Measurements from ENCODE around the gene TMEM176A.

Gene TMEM176A

DNA sequence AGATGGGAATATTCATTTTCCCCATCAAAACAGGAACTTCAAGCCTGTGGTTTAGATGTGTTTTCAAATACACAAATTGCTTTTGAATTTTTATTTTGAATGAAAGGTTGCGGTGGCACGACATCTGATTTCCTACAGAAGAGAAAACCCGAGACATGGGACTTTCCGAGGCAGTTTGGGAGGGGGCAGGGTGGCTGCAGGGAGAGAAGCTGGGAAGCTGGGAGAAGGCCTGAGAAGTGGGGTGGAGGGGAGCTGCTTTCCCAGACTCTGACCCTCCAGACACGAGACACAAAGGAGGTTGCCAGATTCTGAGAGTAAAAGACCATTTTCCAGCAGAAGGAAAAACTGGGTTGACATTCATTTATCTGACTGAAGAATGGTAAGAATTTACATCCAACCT, 19.6 kb downstream of the TMEM176A start:
- DNase-seq: no peak

DNA sequence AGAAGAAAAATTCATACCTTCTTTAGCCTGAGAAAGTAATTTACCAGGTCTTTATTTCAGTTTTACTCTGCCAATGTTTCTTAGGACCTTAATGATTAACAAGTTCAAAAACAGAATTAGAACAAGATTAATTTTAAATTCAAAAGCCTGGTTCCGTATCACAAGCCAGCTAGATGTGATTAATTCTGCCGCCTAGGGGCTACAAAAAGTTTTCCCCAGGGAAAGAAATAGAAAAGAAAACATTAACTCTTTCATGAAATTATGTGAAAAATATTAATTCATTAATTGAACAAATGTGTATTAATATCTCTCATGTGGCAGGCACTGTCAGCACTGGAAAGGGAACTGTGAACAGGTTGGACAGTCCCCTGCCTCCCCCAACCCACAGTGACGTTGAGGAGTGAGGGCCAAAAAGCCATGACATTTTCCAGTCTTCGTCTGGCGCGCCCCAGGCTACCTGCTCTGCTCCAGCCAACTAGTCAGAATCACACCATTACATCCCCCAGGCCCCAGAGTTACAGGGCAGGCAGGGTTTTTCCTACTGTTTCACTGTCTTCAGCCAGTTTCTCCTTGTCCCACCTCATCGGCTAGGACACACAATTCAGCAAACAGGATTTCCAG, 20.1 kb downstream of the TMEM176A start:
- DNase-seq: no peak

DNA sequence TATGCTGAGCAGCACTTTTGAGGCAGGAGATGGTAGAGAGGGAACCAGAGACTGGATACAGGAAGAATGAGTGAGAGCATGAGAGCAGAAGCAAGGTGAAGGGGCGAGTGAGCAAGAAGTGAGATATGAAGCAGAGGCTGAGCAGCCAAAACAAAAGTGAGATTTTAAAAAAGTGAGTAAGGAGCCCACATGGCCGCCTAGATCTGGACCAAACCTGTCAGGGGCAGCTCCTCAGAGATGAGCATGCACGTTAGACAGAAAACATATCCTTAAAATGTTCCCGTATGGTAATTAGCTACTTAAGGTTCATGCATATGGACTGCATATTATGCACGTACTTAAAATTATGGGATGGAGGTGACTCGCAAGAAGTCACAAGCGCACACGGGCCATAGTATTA, 22.5 kb downstream of the TMEM176A start:
- no peak for DNase-seq

DNA sequence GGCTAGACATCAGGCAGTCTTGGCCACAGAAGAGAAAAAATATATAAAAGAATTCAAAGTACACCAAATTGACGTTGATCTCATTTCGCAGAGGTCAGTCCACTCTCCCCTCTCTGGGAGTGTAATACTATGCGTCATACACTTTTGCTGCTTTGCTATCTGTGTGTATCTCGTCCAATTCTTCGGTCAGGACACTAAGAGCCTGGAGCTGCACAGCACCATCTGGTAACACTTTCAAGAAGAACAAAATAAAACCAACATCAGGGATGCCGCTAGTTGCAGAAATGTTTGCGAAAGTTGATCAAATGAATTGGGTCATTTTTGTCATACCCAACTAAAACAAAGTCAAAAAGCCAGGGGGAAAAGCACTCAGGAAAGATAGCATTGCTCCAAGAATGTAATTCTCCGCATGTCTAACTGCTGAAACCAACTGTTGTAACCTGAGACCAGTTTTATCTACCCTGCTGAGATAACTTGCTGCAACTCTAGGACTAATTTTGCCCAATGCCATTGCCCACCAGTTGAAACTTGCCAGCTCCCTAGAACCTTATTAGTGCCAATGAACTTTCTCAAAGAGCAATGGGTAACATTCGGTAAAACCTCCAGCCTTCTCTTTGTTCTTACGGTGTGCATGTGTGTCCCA, 23.0 kb downstream of the TMEM176A start:
- no peak for DNase-seq

DNA sequence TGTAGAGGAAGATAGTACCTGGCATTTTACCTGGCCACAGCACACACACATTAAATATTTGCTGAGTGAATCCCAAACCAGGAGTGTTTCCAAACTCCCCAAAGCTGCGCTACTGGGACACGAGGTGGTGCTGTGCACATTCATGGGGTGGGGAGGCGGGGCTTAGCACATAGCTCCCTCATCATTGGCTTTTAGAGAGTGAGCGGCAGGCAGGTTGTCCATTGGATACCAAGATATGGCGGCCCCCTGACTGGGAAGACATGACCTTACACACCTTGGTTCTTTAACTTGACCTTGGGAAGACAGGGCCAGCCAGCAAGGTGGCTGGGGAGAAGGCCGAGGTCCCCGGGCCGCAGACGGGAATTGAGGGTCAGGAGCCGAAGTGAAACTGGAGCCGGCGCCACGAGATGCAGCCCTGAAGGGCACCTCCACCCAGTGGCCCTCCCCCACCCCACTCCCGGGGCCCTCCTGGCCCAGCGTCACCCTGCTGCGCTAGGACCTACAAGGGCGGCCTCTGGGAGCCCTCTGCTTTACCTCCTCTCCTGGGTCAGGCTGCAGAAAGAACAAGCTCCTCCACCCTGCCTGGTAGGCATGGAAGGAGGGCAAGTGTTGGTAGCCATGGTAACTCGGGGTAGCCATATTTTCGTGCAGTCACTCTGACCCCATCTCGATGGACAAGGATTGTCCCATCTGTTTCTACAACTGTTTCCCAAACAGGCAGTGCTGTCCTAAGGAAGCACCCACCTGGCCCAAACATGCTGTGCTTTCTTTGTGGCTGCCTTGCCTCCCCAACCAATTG, 24.0 kb downstream of the TMEM176A start:
- no peak for DNase-seq

DNA sequence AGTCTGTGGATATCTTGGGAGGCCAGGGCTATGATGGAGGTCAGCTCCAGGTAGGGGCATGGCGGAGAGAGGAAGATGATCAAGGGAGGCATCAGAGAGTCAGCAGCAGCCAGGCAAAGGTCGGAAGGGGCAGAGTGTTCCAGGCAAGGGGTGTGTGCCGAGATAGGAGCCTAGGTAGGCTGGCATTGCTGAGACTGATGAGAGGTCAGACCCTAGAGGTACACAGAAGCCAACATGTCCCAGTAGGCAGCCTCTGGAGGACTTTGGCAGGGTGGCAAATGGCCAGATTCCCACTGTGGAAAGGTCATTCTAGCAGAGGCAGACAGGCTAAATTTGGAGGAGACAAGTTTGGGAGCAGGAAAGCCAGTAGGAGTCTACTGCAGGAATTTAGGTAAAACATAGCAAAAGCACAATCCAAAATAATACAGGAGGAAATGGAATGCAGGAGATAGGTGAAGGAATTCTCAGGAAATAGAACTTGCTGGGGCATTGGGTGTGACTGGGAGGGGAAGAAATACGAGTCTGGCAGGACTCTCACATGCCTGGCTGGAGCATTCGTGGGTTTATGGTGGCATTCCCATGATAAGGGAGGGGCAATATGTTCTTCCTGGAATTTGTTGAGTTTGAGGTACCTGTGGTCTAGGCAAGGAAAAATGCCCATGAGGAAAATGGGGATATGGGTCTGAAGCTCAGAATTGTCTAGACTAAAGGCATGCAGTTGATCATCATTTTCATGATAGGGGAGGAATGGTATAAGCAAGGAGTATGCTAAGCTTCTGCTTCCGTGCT, 25.7 kb downstream of the TMEM176A start:
- no peak for DNase-seq

DNA sequence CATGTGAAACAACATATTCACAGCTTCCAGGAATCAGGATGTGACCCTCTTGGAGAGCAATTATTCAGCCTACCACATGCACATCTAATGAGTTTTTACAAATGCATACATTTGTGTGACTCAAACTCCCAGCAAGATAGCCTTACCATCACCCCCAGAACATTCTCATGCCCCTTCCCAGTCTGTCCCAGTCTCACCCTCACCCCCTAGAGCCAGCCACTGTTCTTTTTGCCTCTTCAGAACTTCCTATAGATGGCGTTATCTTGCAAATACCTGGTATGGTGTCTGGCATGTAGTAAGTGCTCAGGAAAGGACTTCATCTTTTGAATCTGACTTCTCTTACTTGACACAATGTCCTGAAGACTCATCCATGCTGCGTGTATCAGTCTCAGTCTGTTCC, 27.8 kb downstream of the TMEM176A start:
- no peak for DNase-seq

DNA sequence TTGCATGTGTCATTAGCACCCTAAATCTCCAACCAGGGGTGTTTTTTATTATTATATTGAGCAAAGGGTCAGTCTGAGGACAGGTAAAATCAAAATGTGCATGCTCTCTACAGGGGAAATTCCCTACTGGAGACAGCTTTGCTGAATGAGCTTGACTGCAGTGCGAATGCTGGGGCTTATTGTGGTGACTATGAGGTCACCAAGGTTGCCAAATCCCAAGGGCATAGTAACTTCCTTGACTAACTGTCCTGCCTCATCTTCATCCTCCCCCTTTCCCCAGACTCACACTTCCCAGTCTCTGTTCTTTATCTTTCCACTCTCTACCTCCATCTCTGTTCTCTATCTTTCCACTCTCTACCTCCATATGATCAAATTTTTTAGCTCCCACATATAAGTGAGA, 28.9 kb downstream of the TMEM176A start:
- DNase-seq: no peak

DNA sequence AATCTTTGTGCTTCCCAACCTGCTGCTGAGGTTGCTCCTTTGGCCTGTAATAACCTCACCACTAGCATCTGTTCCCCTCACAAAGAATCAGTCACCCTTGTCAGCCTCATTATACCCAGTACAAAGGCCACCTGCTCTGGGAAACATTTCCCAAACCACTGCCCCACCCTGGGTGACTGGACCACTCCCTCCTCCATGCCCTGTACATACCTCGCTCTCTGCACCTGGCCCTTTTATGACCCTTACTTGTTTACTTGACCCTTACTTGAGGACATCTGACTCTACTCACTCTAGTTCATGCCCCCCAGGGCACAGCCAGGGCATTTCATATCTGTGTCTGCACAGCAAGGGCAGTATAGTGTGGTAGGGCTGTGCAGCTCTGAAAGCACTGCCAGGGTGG, 30.4 kb downstream of the TMEM176A start:
- DNase-seq: no peak

DNA sequence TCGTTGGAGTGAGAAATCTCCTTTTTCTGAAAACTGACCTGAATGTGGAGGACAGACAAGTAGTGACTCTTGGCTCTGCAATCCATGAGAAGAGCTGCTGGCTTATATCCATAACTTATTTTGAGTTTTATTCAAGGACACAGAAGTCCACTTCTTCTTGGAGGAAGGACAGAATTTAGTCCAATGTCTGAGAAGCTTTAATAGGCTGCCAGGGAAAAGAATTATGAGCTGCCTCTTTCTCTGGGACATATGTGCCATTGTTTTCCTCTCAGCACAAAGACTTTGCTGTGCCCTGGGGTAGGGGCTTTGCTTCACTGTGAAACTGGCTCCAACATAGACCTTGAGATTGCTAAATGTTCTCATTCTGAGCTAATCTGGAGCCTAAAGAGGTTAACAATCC, 31.3 kb downstream of the TMEM176A start:
- no peak for DNase-seq

DNA sequence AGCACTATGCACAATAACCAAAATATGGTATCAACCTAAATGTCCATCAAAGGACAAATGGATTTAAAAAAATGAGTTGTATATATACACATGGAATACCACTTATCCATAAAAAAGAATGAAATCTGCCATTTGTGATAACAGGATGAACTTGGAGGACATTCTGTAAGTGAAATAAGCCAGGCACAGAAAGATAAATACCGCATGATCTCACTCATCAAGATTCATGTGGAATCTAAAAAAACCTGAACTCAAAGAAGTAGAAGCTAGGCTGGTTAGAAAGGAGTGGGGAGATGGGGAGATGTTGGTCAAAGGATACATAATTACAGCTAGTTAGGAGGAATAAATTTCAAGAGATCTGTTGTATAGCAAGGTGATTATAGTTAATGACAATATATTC, 34.5 kb downstream of the TMEM176A start:
- no peak for DNase-seq

DNA sequence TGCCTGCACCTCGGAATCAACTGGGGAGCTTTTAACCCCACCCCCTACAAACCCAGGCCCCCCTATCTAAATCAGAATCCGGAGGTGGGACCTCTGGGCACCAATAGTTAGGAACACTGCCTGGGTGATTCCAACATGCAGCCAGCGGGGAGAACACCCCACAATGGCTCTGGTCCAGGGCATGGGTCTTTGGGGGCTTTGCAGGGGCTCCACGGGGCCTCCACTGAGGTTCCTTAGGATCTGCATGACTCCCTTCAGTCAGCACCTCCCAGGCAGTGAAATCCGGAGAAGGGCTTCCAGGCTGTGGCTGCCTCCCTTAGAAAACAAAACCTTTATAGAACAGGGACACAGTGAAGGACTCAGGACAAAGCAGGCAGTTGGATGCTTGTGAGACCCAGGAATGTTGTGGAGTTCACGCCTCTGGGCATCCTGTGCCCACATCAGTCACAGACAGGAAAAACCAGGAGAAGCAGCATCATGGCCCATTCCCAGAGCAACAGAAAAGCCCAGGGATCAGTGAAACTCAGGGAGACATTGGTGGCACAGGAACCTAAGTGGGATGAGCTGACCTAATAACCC, 35.2 kb downstream of the TMEM176A start:
- DNase-seq: no peak

DNA sequence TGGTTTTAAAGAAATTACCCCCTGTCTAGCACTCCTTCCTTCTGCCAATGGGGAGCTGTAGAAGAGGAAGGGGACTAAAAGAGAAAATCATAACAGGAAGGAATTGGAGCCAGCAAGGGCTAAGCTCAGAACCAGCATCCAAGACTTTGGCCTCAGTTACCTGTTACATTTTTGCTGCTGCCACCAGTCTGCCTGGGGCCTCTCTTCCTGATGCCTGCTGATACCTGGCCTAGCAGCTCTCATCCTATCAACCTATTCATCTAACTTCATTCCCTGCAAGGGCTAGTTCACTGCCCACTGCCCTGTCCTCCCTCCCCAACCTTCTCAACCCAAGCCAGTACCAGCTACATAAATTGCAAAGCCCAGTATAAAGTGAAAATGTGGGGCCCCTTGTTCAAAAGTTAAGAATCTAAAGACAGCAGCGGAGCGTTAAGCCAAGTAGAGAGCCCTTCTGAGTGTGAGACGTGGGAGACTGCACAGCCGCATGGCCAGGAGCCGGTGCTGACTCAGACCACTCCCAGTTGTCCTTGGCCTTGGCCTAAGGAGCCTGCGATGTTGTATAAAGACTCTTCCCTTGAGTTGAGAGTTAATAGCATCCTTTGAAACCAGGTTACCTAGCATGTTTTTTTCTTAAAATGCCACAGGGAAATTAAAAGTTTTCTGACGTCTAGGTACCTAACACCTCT, 38.5 kb downstream of the TMEM176A start:
- no peak for DNase-seq

DNA sequence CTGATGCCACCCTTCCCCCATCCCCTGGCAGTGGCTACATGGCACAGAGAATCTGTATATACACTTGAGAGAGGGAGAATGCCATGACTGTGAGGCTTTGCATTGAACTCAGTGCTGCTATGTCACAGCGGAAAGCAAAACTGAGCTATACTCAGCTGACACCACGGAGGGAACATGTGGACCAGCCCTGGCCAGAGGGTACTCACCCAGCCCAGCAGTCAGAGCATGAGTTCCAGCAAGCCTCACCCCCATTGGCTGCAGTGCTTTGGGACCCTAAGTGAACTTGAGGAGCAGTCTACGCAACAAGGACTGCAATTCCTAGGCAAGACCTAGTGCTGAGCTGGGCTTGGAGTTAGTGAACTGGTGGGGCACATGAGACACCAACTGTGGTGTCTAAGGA, 41.4 kb downstream of the TMEM176A start:
- no peak for DNase-seq

DNA sequence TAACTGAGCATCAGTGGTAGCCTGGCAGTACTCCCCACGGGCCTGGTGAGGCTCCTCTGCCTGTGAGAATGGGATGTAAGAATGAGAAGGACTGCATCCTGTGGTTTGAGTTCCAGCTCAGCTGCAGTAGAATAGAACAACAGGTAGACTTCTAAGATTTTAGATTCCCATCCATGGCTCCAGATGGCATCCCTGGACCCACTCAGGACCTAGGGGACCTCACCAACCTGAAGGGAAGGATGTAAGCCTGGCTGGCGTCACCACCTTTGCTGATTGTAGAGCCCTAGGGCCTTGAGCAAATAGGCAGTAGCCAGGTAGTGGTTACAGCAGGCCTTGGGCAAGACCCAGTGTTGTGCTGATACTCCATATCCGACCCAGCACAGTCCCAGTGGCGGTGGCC, 42.1 kb downstream of the TMEM176A start:
- no peak for DNase-seq

DNA sequence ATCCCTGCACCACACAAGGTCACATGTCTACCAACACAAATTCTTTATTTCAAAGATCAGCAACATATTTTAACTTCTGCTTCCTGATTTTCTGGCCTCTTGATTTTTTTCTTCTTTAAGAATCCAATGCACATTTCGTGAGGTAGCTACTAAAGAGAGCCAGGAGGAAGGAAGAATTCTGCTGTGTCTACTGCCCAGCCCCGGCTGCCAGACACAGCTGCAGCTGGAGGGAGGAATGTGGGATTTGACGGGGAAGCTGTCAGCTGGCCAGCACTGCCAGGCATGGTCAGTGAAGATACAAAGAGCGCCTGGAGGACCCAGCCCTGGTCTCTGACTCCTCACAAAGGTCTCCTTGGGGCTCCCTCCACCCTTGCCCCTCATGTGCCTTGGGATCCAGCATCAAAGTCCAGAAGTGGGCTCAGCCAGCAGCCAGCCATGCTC, 44.9 kb downstream of the TMEM176A start:
- no peak for DNase-seq

DNA sequence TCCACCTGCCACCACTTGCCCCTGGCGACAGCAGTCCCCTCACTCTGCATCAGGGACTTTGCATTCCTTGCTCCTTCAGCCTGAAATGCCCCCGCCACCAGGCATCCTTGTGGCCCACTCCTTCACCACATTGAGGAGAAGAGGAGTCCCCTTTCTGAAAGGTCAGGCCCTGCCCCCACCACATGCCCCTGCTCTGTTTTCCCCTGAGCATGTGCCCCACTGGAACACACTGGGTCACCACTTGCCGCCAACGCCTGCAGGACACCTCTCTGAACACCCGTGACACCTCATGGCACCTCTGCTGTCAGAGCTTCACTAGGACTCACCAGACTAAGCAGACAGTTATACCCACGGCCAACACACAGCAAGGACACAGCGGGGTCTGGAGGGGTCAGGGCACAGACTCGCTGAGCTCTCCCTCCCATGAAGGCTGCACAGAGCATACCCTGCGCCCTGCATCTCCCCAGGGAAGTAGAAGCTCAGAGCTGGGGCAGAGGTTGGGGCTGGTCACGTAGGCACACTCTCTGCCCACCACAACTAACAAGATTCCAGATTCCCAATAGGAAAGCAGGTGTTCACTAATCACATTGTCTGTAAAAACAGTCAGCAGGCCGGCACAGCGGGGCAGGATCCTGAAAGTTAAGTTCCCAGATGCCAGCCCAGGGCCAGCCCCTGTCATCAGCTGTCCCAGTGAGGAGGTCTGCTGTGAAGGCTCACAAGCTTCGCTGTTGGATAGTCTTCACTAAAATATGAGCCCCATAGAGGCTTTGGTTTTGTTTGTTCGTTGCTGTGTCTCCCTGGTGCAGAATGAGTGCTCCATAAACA, 45.9 kb downstream of the TMEM176A start:
- DNase-seq: no peak

DNA sequence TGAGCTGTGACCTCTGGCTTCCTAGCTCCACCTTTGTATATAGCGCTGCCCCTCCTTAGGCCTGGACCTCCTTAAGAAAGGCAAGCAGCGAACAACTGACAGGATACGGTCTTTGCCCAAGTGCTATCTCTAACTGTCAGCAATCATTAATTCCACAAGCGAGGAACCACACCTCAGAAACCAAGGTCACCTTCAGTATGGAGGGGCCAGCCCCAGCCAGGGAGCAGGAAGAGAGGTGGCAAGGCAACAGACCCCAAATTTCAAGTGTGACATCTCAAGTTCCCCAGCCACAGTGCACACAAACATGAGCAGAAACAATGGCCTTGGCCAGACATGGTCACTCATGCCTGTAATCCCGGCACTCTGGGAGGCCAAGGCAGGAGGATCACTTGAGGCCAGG, 47.0 kb downstream of the TMEM176A start:
- no peak for DNase-seq

DNA sequence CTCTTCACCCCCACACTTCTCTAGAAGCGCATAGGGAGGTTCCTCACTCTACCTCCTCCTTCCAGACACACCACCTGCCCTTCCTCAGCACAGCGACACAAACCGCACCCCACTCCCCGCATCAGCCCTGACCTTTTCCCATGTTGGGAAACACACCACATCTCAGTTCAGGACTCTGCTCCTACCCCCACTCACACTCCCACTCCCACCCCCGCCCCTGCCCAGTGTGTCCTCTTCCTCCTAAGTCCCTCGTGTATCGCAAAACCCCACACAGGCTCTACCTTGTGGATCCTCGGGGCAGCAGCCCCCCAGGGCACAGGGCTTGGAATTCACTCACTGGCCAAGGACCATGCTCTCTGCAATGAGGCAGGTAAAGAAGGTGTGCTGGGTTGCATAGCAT, 47.5 kb downstream of the TMEM176A start:
- DNase-seq: no peak

DNA sequence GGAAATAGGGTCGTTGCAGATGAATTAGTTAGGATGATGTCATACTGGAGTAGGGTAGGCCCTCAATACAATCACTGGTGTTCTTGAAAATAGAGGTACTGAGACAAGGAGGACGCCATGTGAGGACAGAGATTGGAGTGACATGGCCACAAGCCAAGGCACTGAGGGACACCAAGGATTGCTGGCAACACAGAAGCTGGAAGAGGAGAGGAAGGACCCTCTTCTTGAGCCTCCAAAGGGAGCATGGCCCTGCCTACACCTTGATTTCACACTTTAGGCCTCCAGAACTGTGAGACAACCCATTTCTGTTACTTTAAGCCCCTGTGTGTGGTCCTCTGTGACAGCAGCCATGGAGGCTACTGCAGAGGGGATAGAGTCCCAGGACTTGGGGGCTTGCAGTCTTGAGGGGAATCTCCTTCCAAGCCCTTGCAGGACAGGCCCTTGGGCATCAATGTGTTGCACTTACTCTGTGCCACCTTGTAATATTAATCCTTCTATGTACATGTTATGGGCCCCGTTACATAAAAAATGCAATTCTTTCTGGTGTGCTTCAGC, 48.1 kb downstream of the TMEM176A start:
- no peak for DNase-seq

DNA sequence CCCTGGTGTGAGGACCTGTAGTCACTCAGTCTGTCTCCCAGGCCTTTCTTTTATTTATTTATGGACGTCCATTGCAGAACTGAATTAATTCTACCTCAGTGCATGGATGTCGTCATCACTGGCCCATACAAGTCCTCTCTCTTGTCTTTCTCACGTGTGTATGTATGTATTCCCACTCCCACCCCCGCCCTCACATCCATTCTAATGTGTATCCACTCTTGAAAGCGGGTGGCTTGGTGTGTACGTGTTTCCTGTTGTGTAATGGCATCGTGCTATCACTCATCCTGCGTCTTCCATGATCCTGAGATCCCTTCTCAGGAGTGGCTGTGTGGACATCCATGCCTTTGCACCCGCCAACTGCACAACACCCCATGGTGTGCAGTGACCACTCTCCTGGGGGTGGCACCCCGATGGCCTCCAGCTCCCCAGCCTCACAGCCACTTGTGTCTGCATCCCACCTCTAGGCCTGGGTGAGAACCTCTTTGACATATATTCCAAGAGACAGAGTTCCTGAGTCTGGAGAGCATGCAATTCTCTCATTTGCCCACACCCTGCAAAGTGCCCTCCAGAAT, 48.7 kb downstream of the TMEM176A start:
- DNase-seq: no peak
